Effector memory CD8-positive, alpha-beta T cell (primary cell): ENCODE results near the gene ITGAD.

ENCODE experiments used
- ATAC-seq: fragments of 150-1000 bp; cut with Tn5 transposase; replicated peaks from 2 replicates; pipeline ENCODE4 v1.10.0; 2021; ENCODE audit warnings: mild to moderate bottlenecking, moderate library complexity
- DNase-seq, 3 experiments: peaks; one replicate each; pipeline ENCODE4 v3.0.0; 2021
- H3K27ac Mint-ChIP-seq, 2 donors: one replicate each; pipeline ENCODE4 v1.8.0; 2022; ENCODE audit warnings: mild to moderate bottlenecking in 2 of 2, mixed read lengths in 2 of 2, moderate library complexity in 2 of 2
- H3K27me3 Mint-ChIP-seq, 2 donors: one replicate each; pipeline ENCODE4 v1.8.0; 2022; ENCODE audit warnings: mixed read lengths in 2 of 2
- H3K36me3 Mint-ChIP-seq: one replicate; pipeline ENCODE4 v1.8.0; 2022; ENCODE audit warnings: mild to moderate bottlenecking, moderate library complexity, mixed read lengths; ENCODE audit not compliant: insufficient read depth
- H3K4me1 Mint-ChIP-seq, 2 donors: one replicate each; pipeline ENCODE4 v1.8.0; 2022; ENCODE audit warnings: low read depth in 2 of 2, mixed read lengths in 2 of 2
- H3K4me3 Mint-ChIP-seq, 2 donors: one replicate each; pipeline ENCODE4 v1.8.0; 2022; ENCODE audit warnings: mild to moderate bottlenecking in 2 of 2, mixed read lengths in 2 of 2, moderate library complexity in 2 of 2
- H3K9me3 Mint-ChIP-seq, 2 donors: one replicate each; pipeline ENCODE4 v1.8.0; 2022; ENCODE audit warnings: mixed read lengths in 2 of 2
- total RNA-seq, 9 experiments: gene quantifications; one replicate each; lab custom pipeline; 2026; lab: John Stamatoyannopoulos, UW

ITGAD gene
- total RNA-seq: 0 to 1.4 (median 0.06) reads per million in 9 experiments

DNA sequence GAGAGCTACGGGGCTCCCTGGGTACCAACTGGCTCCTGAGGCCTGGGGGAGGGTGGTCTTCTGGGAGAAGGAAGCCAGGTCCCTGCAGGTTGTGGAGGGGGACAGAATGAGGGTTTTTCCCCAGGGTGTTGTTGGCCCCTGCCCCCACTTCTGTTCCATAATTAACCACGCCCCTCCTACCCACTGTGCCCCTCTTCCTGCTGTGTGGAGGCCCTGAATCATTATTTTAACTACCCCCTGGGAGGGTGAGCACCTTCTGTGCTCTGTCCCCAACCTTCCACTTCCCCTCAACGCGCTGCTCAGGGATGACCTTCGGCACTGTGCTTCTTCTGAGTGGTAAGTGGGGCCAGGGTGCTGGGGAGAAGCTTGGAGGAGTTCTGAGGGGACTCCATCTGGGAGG is at the start of gene ITGAD:
Gene ITGAD (plus strand): TSS at position 280 of the 400 bp plus-strand sequence. CDS start 26 bp downstream, at position 306.
- peak within 1 kb of the TSS in 1 of 2 donors; percentile 44 for H3K27ac Mint-ChIP-seq
- ATAC-seq: no peak
- H3K9me3 Mint-ChIP-seq: no peaks in the 10 kb centered on the region

DNA sequence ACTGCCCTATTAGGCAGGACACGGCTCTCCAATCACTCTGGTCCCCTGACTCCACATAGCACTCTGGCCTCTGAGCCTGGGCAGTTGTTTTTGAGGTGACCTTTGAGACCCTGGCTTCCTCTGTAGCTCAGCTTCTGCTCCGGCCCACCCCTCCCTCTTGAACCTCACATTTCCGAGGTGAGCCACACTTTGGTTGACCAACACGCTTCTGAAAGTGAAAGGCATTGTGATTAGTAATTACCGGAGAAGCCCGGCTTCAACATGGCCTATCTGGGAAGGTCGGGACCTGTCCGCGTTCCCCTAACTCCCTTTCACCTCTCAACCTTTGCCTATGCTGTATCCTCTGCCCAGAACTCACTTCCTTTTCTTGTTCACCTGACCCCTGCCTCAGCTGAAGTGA is 48.4 kb upstream of the ITGAD start:
- H3K36me3 Mint-ChIP-seq: no peaks in the 10 kb centered on the region
- ATAC-seq (peak; percentile 32), DNase-seq (no peak)
- H3K9me3 Mint-ChIP-seq: no peaks in the 10 kb centered on the region
- H3K27me3 Mint-ChIP-seq: peaks cover 0 to 13% of the 10 kb centered on the region in 2 donors
- H3K4me1 Mint-ChIP-seq: peaks cover 18 to 20% of the 10 kb centered on the region in 2 donors
- H3K27ac Mint-ChIP-seq: no peak overlapping the region
- H3K4me3 Mint-ChIP-seq: peak overlapping the region; percentile 66 to 77

More for the DNA sequence above, at the start of gene ITGAD:
- Mint-ChIP-seq H3K4me3 (no peak within 1 kb of the TSS), H3K4me1 (peaks cover 0 to 6% of the 10 kb centered on the region in 2 donors), H3K36me3 (peaks cover 4% of the 10 kb centered on the region), H3K27me3 (peaks cover 0 to 18% of the 10 kb centered on the region in 2 donors)
- no peak for DNase-seq

GRCh38 chr16:31347445-31347844 is 45.7 kb upstream of the ITGAD start:
- Mint-ChIP-seq H3K27me3 (peaks cover 0 to 13% of the 10 kb centered on the region in 2 donors), H3K4me3 (no peak overlapping the region), H3K9me3 (no peaks in the 10 kb centered on the region), H3K4me1 (peaks cover 29 to 31% of the 10 kb centered on the region in 2 donors), H3K36me3 (no peaks in the 10 kb centered on the region), H3K27ac (no peak overlapping the region)
- no peak for DNase-seq
- ATAC-seq: no peak

DNA sequence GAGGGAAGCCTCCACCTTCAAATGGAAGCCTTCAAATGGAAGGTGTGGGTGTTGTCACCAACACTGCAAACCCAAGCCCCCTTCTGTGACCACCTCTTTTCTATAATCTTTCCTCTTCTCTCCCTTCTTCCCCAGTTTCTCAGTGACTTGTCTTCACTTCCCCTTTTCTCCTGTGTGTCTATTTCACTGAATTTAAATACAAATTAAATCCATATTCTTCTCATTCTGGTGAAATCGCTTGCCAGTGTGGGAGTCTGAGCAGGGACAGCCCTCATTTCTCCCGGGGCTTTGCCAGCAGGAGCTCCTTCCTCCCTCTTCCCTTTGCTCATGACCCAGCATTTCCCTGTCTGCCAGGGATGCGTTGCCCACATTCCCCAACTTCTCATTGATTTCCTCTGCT is 44.6 kb upstream of the ITGAD start:
- no peak for DNase-seq
- H3K27ac Mint-ChIP-seq: peak overlapping the region; percentile 23 to 33
- H3K9me3 Mint-ChIP-seq: no peaks in the 10 kb centered on the region
- H3K4me3 Mint-ChIP-seq: no peak overlapping the region
- no peaks in the 10 kb centered on the region for H3K36me3 Mint-ChIP-seq
- H3K4me1 Mint-ChIP-seq: peaks cover 37 to 41% of the 10 kb centered on the region in 2 donors
- peaks cover 0 to 13% of the 10 kb centered on the region in 2 donors for H3K27me3 Mint-ChIP-seq
- no peak for ATAC-seq

DNA sequence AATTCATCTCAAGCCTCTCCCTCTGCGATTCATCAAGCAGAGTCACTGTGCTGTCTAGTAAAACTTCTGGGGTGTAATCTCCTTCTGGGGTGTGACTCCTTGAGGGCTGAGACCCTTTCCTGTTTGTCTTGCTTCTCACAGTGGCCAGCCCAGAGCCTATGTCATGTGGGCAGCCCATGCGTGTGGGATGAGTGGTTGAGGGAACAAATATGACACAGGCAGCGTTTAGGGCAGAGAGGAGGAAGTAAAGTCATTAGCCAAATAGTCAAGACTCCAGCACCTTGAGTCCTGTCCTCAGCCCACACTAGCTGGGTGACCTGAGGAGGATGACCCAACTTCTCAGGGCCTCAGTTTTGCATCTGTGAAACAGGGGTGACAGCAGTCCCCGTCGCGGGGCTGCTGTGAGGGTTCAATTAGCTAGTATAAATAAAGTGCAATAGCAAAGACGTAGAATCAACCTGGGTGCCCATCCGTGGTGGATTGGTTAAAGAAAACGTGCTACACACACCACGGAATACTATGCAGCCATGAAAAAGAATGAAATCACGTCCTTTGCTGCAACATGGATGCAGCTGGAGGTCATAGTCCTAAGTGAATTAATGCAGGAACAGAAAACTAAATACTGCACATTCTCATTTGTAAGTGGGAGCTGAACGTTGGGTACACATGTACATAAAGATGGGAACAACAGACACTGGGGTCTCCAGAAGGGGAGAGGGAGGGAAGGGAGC is 42.7 kb upstream of the ITGAD start:
- no peak for DNase-seq
- Mint-ChIP-seq H3K9me3 (no peaks in the 10 kb centered on the region), H3K4me3 (no peak overlapping the region), H3K4me1 (peaks cover 37 to 43% of the 10 kb centered on the region in 2 donors), H3K36me3 (no peaks in the 10 kb centered on the region), H3K27ac (peak overlapping the region in 1 of 2 donors; percentile 44), H3K27me3 (peaks cover 0 to 7% of the 10 kb centered on the region in 2 donors)
- ATAC-seq: no peak

GRCh38 chr16:31351246-31351941 is 41.7 kb upstream of the ITGAD start:
- no peaks in the 10 kb centered on the region for H3K9me3 Mint-ChIP-seq
- ATAC-seq: no peak
- peaks cover 39 to 44% of the 10 kb centered on the region in 2 donors for H3K4me1 Mint-ChIP-seq
- peaks cover 0 to 5% of the 10 kb centered on the region in 2 donors for H3K27me3 Mint-ChIP-seq
- no peak overlapping the region for H3K4me3 Mint-ChIP-seq
- H3K36me3 Mint-ChIP-seq: no peaks in the 10 kb centered on the region
- no peak for DNase-seq
- peak overlapping the region in 1 of 2 donors; percentile 51 for H3K27ac Mint-ChIP-seq

GRCh38 chr16:31351942-31352325 is 41.2 kb upstream of the ITGAD start:
- H3K27ac Mint-ChIP-seq: peak overlapping the region; percentile 51 to 58
- ATAC-seq (peak; percentile 3), DNase-seq (no peak)
- peaks cover 41 to 44% of the 10 kb centered on the region in 2 donors for H3K4me1 Mint-ChIP-seq
- no peak overlapping the region for H3K4me3 Mint-ChIP-seq
- no peaks in the 10 kb centered on the region for H3K36me3 Mint-ChIP-seq
- no peaks in the 10 kb centered on the region for H3K9me3 Mint-ChIP-seq
- H3K27me3 Mint-ChIP-seq: no peaks in the 10 kb centered on the region

GRCh38 chr16:31352376-31353115 is 40.6 kb upstream of the ITGAD start:
- ATAC-seq (no peak), DNase-seq (no peak)
- no peaks in the 10 kb centered on the region for H3K9me3 Mint-ChIP-seq
- H3K4me1 Mint-ChIP-seq: peaks cover 43% of the 10 kb centered on the region in 2 donors
- no peaks in the 10 kb centered on the region for H3K27me3 Mint-ChIP-seq
- peak overlapping the region; percentile 9 to 71 for H3K27ac Mint-ChIP-seq
- H3K36me3 Mint-ChIP-seq: no peaks in the 10 kb centered on the region
- peak overlapping the region in 1 of 2 donors; percentile 28 for H3K4me3 Mint-ChIP-seq

DNA sequence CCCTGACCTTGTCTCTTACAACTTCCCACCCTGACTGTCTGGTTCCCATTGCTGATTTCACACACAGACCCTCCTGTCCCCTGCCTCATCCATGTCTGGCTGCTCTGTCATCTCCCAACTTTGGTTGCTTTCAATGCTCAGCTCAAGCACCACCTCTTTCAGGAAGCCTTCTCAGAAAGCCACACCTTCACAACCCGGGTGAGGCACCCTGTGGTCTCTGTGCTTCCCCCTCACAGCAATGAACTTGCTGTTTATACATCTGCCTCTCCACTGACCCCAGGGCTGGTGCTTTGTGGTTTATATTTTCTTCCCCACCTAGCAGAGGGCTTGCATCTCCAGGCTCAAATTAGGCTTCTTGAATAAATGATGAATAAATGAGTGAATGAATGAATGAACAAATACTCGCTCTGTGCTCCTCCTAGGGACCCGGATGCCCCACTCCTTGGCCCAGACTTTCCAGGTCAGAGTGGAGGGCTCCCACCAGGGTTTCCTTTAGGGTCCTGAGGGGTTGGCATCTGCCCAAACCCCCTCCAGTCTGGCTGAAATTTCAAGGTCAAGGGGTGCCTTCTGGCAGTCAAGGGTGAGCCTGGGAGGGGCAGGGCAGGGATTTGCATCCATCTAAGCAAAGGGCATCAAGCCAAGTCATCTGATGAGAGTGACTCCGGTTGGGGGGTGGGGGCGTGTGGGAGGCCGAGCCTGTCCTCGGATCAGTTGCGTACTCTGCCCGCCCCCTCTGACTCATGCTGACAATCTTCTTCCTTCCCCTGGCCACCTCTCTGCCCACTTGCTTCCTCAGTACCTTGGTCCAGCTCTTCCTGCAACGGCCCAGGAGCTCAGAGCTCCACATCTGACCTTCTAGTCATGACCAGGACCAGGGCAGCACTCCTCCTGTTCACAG is 38.5 kb upstream of the ITGAD start, which contains the start of gene ITGAX:
Gene ITGAX (plus strand): TSS at position 783 of the 898 bp plus-strand sequence. CDS start 79 bp downstream, at position 862.
- no peaks in the 10 kb centered on the region for H3K9me3 Mint-ChIP-seq
- peak; percentile 49 to 59 (median 57) for DNase-seq
- no peaks in the 10 kb centered on the region for H3K27me3 Mint-ChIP-seq
- H3K36me3 Mint-ChIP-seq: no peaks in the 10 kb centered on the region
- peak within 1 kb of the TSS; percentile 71 to 79 for H3K4me3 Mint-ChIP-seq
- peaks cover 44 to 45% of the 10 kb centered on the region in 2 donors for H3K4me1 Mint-ChIP-seq
- ATAC-seq: peak; percentile 91
- peak within 1 kb of the TSS; percentile 74 to 95 for H3K27ac Mint-ChIP-seq

GRCh38 chr16:31355431-31356100 is 37.6 kb upstream of the ITGAD start:
- Mint-ChIP-seq H3K9me3 (no peaks in the 10 kb centered on the region), H3K4me3 (peak overlapping the region; percentile 71 to 79), H3K27ac (peak overlapping the region; percentile 74 to 95), H3K4me1 (peaks cover 40 to 42% of the 10 kb centered on the region in 2 donors), H3K27me3 (no peaks in the 10 kb centered on the region), H3K36me3 (no peaks in the 10 kb centered on the region)
- ATAC-seq (no peak), DNase-seq (no peak)

- H3K36me3 Mint-ChIP-seq: no peaks in the 10 kb centered on the region
- ATAC-seq (no peak), DNase-seq (no peak)
- H3K4me3 Mint-ChIP-seq: peak overlapping the region in 1 of 2 donors; percentile 49
- peaks cover 40 to 45% of the 10 kb centered on the region in 2 donors for H3K4me1 Mint-ChIP-seq
- H3K27ac Mint-ChIP-seq: peak overlapping the region; percentile 49 to 74
- H3K9me3 Mint-ChIP-seq: no peaks in the 10 kb centered on the region
- H3K27me3 Mint-ChIP-seq: no peaks in the 10 kb centered on the region
These were observed 36.4 kb upstream of the ITGAD start for GRCh38 chr16:31356566-31357323.
